Stimulated activated CD4-positive, alpha-beta T cell treated with anti-CD3 and anti-CD28 coated beads, Interleukin-15, amount 100 ng/mL, for 24 hours (primary cell): Measurements from ENCODE around the gene NKX1-2.

Experiments used
- DNase-seq: peaks from one replicate; pipeline ENCODE4 v3.0.0-alpha.2; 2020

Gene NKX1-2

DNA sequence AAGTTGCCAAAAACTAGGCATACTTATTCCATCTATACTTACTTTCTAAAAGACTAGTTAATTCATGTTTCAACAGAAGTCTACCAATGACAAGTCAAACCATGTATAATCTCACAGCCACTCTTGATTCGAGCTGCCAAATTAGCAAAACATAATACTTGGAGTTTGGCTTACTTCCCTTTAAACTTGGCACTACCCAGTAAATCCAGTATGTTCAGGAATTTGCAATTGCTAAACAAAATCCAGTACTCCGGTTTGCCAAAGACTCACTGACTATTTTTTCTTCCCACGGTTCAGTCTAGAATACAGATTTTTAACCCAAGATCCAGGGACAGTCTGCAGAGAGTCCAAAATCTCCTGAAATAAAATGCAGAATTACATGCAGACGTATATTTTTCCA lies 35.8 kb downstream of the NKX1-2 start:
- no peak for DNase-seq

DNA sequence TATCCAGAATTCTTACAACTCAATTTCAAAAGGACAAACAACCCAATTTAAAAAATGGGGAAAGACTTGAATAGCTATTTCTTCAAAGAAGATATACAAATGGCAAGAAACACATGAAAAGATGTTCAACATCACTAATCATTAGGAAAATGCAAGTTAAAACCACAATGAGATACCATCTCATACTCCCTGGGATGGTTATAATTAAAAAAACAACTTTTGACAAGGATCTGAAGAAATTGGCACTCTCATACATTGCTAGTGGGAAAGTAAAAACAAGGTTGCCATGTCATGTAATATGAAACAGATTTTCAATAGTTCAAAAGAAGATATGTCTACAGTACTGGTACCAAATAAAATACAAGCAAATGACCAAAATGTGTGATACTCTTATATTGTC lies 40.1 kb downstream of the NKX1-2 start:
- DNase-seq: no peak

DNA sequence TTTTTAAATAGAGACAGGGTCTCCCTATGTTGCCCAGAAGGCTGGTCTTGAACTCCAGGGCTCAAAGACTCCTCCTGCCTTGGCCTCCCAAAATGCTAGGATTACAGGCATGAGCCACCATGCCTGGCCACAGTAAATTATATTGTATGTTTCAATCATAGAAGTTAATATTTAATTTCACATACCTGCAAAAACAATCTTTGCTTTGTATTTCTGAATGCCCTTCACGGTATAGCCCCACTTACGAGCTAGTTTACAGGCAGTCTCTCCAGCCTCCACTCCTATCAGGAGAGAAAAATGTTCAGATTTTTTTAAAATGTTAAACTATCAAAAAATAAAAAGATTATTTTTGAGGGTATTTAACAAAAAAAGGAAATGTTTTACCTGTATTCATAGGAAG lies 41.5 kb downstream of the NKX1-2 start:
- DNase-seq: no peak

DNA sequence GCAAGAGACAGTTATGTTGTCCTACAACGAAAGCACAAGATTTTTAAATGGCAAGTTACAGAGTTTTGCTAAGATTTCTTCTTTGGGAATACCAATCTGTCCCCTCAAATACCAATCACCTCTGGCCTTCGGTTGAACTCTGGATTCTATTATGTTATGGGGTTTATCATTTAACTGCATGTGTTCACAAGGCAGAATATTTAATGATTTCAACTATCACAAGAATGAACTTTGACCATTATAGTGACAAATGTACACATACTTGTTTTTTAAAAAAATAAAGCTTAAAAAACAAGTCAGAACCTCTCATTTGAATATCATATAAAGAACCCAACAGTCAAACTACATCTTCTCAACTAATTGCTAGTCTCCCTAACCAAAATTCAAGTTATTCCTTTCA lies 42.4 kb downstream of the NKX1-2 start:
- no peak for DNase-seq

DNA sequence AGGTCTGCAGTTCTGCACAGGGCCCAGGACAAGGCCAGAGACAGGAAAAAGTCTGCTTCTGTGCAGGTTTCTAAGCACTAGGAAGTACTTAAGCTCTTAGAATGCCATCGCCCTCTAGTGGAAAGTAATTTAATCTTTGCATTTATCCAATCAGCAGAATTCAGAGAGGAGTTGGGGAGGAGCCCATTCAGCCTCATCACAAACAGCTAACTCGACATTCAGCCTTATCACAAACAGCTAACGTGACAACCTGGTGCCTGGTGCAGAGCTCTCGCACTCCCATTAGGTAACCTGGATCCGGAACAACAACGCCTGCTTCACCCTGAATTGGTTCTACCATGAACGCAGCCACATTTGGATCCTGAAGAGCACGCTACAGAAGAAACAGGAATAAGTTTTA lies 46.3 kb downstream of the NKX1-2 start:
- DNase-seq: peak; percentile 11

DNA sequence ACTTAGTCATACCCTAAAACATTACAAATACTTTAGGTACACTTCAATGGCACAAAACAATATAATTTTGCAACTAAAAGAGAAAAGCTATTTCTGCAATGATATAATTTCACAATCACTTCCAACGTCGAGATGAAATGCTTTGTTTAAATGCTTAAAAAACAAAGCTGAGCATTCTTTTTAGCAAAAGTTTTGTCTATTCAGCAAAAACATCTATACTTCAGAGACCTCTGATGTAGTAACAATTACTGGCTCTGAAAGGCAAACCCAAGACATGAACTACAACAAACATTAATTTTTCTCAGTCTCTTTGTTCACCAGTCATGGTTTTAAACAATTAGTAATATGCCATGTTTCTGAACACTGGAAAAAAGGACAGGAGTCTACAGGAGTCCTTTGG lies 47.6 kb downstream of the NKX1-2 start:
- DNase-seq: no peak

DNA sequence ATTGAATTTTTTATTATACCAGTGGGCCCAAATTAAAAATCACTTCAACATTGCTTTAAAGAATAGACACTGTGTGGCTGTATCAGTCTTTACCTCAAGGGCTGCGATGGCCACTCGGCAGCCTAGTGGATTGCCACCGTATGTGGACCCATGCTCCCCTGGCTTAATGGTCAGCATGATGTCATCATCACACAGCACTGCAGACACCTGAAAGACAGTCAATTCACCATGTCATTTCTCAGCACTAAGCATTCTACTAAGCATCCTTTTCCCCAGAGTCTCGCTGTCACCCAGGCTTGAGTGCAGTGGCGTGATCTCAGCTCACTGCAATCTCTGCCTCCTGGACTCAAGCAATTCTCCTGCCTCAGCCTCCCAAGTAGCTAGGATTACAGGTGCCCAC lies 48.2 kb downstream of the NKX1-2 start:
- DNase-seq: no peak
